Peyer's patch (tissue), 4 donors: Measurements from ENCODE around the gene TPP2.

ENCODE experiments used
- CTCF ChIP-seq, 6 experiments: fragments of 450-650 bp in 4 of 6; fragments of 200-600 bp in 2 of 6; sonication (generic) in 1 of 6; IDR thresholded peaks; one replicate each; pipeline ENCODE4 v1.5.1; 2017 to 2019; ENCODE audit warnings: antibody characterized with exemption in 6 of 6, mild to moderate bottlenecking in 3 of 6, moderate library complexity in 1 of 6
- POLR2A ChIP-seq, 2 donors: fragments of 450-650 bp; IDR thresholded peaks; one replicate each; pipeline ENCODE4 v1.5.1; 2017; ENCODE audit warnings: antibody characterized with exemption in 2 of 2, mild to moderate bottlenecking in 2 of 2, moderate library complexity in 2 of 2

- TF ChIP-seq CTCF (IDR thresholded peaks at IDR 0.05) (no peak), POLR2A (IDR thresholded peaks at IDR 0.05) (no peak)
These were observed 12.9 kb downstream of the TPP2 start for GRCh38 chr13:102609696-102610095.
